Kidney epithelial cell (primary cell): Measurements from ENCODE around the gene MRPS16. TPM values are rescaled to one million over a fixed set of nuclear protein-coding genes. Genes with fewer than 3 reads are reported as not detected.

Source experiments
- DNase-seq: peaks from one replicate; pipeline ENCODE4 v3.0.0-alpha.2; 2010; ENCODE audit warnings: low read depth
- H3K27me3 ChIP-seq: 2 replicates; pipeline ENCODE4 v1.6.0; 2011; ENCODE audit warnings: low read length; ENCODE audit not compliant: control insufficient read depth, insufficient read depth
- H3K36me3 ChIP-seq: 2 replicates; pipeline ENCODE4 v1.5.1; 2011; ENCODE audit warnings: low read length; ENCODE audit not compliant: control insufficient read depth, insufficient read depth
- H3K4me3 ChIP-seq: 2 replicates; pipeline ENCODE4 v1.5.1; 2011; ENCODE audit warnings: low read depth, mild to moderate bottlenecking, control low read depth, low read length
- CTCF ChIP-seq: IDR thresholded peaks from 2 replicates; pipeline ENCODE4 v1.5.1; 2011; ENCODE audit warnings: mild to moderate bottlenecking, moderate library complexity, low read length, control low read depth, inconsistent platforms; ENCODE audit not compliant: insufficient read depth, poor library complexity, severe bottlenecking
- total RNA-seq: library from RNA; depleted of rRNA; stranded (reverse); fragments of >200 nt; gene quantifications from 2 replicates; pipeline ENCODE4 v1.2.3, GENCODE V29; 2015

The MRPS16 gene
- 70.5 and 71.9 TPM in 2 replicates for total RNA-seq

- Histone ChIP-seq H3K36me3 (no peaks in the 10 kb centered on the region), H3K4me3 (peak within 1 kb of the TSS; percentile 72), H3K27me3 (no peaks in the 10 kb centered on the region)
- TF ChIP-seq CTCF: no peak
- DNase-seq: peak; percentile 87
Observed at GRCh38 chr10:73252445-73253224, at the start of gene MRPS16. Gene MRPS16, minus strand, starts transcription at chr10:73252644. Its CDS starts 162 bp downstream, at chr10:73252482.

- DNase-seq: no peak
- H3K4me3 ChIP-seq: no peak overlapping the region
- no peaks in the 10 kb centered on the region for H3K36me3 ChIP-seq
- no peak for TF ChIP-seq CTCF
- H3K27me3 ChIP-seq: no peaks in the 10 kb centered on the region
Observed at GRCh38 chr10:73296946-73297345, 44.5 kb upstream of the MRPS16 start.

- H3K27me3 ChIP-seq: no peaks in the 10 kb centered on the region
- no peak overlapping the region for H3K4me3 ChIP-seq
- no peak for DNase-seq
- TF ChIP-seq CTCF: no peak
- no peaks in the 10 kb centered on the region for H3K36me3 ChIP-seq
Observed at GRCh38 chr10:73293461-73293860, 41.0 kb upstream of the MRPS16 start.

- H3K4me3 ChIP-seq: no peak overlapping the region
- no peak for TF ChIP-seq CTCF
- no peaks in the 10 kb centered on the region for H3K36me3 ChIP-seq
- no peaks in the 10 kb centered on the region for H3K27me3 ChIP-seq
- DNase-seq: no peak
Observed at GRCh38 chr10:73289958-73290357, 37.5 kb upstream of the MRPS16 start.

GRCh38 chr10:73287441-73287840 lies 35.0 kb upstream of the MRPS16 start:
- H3K36me3 ChIP-seq: no peaks in the 10 kb centered on the region
- DNase-seq: no peak

More at GRCh38 chr10:73287441-73287840, 35.0 kb upstream of the MRPS16 start:
- Histone ChIP-seq H3K4me3 (no peak overlapping the region), H3K27me3 (no peaks in the 10 kb centered on the region)
- TF ChIP-seq CTCF: no peak
